Nucleus accumbens (tissue), 56 donors: Measurements from ENCODE around the gene HLA-C.
"Not testable (repeated sequence)": the region's sequence is repeated elsewhere in the genome, so short reads cannot be mapped to it uniquely, and the experiment has no call there.

Source experiments
- DNase-seq, 56 donors: peaks; one replicate each; lab custom pipeline; 2025; lab: John Stamatoyannopoulos, UW

HLA-C gene

DNA sequence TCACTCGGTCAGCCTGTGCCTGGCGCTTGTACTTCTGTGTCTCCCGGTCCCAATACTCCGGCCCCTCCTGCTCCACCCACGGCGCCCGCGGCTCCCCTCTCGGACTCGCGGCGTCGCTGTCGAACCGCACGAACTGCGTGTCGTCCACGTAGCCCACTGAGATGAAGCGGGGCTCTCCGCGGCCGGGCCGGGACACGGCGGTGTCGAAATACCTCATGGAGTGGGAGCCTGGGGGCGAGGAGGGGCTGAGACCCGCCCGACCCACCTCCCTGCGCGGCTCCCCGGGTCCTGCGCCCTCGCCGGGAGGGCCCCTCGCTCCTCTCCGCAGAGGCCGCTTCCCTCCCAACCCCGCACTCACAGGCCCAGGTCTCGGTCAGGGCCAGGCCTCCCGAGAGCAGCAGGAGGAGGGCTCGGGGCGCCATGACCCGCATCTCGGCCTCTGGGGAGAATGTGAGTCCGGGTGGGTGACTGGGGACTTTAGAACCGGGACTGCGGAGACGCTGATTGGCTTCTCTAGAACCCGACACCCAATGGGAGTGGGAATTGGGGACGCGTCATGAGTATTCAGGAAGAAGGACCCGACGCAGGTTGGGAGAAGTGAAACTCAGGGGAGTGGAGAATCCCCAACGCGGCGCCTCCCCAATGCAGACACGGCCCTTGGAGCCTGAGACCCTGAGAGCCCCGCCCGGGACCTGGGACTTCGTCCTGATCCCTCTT is at the start of gene HLA-C:
HLA-C (minus strand) TSS at position 452 of the 717 bp plus-strand sequence; CDS start at position 431, 21 bp downstream.
- DNase-seq = peak; percentile 33 to 95 (median 78)

DNA sequence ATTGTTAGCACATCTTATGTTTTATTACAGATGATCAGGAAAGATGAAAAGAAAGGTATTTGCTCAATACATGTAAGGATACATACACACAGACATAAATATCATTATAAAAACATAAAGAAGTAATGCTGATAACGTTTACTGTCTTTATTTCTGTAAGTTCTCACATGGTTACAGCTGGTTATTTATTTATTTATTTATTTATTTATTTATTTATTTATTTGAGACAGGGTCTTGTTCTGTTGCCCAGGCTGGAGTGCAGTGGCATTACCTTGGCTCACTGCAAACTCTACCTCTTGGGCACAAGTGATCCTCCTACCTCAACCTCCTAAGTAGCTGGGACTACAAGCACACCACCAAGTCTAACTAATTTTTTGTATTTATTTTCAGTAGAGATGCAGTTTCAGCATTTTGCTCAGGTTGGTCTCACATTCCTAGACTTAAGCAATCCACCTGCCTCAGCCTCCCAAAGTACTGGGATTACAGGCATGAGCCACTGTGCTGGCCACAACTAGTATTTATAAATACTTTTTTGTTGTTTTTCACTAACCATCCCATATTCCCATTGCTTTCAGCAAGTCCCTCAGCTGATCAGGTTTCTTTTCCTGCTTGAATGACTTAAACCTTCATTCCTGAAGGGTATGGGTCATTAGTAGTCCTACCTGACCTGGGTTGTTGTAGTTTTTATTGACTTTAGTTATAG is 49.3 kb upstream of the HLA-C start:
- DNase-seq = no peak

GRCh38 chr6:31317036-31317435 is 45.1 kb upstream of the HLA-C start:
- no peak for DNase-seq

GRCh38 chr6:31309641-31310040 is 37.7 kb upstream of the HLA-C start:
- no peak for DNase-seq

DNA sequence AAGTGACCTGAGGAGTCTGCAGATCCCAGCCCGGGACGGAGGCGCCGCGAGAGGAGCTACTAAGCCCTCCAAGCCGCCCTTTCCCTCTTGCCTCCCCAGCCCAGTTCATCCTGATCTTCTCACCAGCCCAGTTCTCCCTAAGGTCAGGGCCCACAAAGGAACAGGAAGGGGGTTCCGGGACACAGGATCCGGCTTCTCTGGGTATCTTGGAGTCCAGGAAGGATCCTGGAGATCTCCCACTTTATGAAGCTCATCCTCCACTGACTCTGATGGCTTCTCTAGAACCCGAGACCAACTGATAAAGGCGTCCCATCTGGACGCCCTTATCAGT is 36.9 kb upstream of the HLA-C start:
- no peak for DNase-seq

GRCh38 chr6:31308050-31308844 is 36.4 kb upstream of the HLA-C start:
- no peak for DNase-seq

DNA sequence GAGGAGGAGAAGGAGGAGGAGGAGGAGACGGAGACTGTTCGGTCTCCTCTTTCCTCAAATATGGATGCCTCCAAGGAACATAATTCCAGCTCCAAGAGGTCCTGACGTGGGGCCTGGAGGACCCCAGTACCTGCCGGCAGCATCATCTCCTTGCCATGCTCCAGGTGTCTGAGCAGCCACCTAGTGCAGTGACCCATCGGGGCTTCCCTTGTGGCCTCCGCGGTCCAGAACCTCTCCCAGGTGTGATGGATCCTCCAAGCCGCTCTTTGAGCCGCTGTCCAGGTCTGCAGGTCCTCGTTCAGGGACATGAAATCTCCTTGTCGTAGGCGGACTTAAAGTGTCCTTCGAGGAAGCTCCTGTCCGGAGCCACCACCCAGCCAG is 35.8 kb upstream of the HLA-C start:
- no peak for DNase-seq

- no peak for DNase-seq
Observed at GRCh38 chr6:31305703-31306219, 33.9 kb upstream of the HLA-C start.

DNA sequence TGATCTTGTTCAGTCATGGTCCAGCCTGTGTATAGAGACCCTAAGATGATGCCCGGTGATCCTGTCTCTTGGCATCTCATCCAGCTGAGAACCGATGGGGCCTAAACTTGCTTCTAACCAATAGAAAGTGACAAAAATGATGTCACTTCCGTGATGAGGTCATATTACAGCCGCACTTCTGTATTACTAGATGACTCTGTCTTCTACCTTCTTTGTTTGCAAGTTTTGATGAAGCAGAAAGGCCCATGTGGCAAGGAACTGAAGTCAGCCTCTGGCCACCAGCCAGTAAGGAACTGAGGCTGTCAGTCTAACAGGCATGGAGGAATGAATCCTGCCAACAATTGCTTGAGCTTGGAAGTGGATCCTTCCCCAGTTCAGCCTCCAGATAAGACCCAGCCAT is 32.8 kb upstream of the HLA-C start:
- DNase-seq = no peak

- no peak for DNase-seq
Observed at GRCh38 chr6:31300797-31301196, 28.9 kb upstream of the HLA-C start.

- DNase-seq = no peak
Observed at GRCh38 chr6:31299947-31300346, 28.1 kb upstream of the HLA-C start.

DNA sequence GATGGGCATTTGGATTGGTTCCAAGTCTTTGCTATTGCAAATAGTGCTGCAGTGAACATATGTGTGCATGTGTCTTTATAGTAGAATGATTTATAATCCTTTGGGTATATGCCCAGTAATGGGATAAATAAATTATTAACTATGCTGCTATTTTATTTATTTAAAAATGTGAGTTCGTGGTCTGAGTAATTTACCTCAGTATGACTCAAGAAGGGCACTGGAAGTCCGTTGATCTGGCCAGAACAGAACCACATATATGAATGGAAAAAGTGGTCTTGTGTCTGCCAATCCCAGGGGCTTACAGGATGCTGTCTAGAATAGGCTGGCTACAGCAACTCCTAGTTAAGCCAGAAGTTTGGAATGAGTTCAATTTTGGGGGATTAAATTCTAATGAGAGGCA is 27.6 kb upstream of the HLA-C start:
- DNase-seq = no peak

GRCh38 chr6:31294056-31294455 is 22.2 kb upstream of the HLA-C start:
- DNase-seq = no peak

- DNase-seq = no peak
Observed at GRCh38 chr6:31293343-31293742, 21.5 kb upstream of the HLA-C start.

DNA sequence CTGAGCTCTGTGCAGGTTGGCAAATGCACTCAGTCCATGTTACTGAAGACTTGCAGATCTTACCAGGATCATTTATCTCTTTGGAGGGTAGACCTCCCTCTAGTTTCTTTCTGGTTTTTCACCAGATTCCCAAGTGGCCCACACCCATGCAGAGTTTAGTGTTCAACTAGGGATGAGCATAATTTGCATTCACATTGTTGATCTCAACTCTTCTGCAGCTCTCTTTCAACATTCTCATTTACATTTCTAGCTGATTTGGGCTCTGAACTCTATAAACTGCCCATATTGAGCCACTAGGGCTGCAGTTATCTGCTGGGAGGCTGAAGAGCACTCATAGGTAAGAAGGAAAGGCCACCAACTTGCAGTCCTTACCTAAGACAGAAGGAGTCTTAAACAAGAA is 17.9 kb upstream of the HLA-C start:
- no peak for DNase-seq

- no peak for DNase-seq
Observed at GRCh38 chr6:31287619-31288018, 15.7 kb upstream of the HLA-C start.

DNA sequence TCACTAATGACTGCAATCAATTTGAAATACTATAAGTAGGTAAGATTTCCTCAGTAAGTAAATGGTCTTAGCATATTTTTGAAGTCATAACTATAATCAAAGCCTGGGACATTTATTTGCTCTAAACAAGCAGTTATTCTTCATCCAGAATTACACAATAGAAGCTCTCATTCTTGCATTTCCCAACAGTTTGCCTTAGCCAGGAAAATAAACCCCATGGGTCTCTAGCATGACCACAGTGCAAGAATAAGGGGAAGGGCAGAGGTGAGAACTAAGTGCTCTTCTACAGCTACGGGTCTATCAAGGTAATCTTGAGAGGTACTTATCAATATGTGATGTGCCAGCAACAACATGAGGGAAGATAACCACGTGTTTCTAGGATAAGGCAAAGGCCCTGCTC is 14.1 kb upstream of the HLA-C start:
- DNase-seq = no peak

DNA sequence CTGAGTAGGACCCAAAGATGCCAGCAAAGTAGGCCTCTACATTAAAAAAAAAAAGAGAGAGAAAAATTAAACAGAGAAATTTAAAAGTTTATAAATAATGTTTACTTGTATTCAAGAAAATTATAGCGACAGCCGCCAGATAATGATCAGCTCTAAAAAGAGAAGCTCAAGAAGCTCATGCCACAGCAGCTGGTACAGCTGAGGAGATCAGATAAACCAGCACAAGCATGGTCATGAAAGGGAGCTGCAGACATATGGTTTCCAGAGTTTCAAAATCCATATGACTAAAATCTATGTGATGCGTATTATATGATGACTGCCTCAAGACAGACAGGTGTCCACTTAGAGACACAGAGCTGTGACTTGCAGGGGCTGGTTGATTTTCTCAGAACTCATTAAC is 13.6 kb upstream of the HLA-C start:
- no peak for DNase-seq

GRCh38 chr6:31279647-31280046 is 7.8 kb upstream of the HLA-C start:
- not testable (repeated sequence) for DNase-seq

DNA sequence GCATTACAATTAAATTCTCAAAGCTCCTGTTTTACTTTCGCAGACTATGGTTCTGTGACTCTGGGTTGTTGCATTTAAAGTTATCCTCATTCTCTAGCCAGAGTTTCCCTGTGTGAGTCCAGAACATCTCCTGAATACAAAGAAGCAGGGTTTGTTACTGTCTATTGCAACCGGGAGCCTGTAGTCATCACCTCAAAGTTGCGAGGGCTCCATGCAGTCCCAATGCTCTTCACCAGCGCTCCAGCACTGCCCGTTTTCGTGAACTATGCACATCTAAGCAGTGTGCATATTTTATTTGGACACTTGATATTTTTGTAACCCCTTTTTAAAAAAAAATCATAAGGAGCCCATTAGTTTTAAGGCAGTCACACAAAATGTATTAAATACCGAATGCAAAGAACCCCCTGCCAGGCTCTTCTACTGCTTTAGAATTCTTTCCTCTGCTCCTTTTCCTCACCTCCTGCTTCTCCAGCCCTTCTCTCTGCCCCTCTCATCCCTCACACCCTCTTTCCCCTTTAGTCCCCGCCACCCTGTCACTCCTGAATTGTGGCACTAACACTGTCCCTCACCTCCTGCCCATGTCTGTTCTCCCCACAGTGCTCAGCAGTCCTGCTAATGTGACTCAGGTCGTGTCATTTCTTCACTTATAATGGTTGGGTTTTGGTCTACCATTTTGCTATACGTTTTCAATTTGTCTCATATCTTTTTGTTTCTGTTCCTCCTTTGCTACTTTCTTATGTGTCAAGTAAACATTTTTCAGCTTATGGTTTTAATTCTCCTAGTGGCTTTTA is 1.1 kb upstream of the HLA-C start:
- DNase-seq = no peak

- DNase-seq = peak in 1 of 56 donors; percentile 23
Observed at GRCh38 chr6:31272436-31272835, 544 bp upstream of the HLA-C start.
